Measurements from ENCODE around the gene CDCA5.

Gene CDCA5

DNA sequence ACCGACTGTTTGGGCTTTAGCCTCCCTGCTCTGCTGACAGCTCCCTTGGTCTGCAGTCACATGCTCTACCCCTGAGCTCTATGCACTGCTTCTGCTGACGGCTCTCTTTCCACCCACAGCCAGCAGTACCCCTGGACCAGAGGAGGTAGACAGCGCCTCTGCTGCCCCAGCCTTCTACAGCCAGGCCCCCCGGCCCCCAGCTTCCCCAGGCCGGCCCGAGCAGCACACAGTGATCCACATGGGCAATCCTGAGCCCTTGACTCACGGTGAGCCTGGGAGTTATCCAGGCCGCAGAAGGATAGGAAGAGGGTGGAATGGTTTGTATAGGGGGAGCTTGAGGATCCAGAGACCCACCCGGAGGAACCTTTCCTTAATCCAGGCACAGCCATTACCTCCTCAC, 3.0 kb upstream of the CDCA5 start:
- FAIRE-seq (no peak), DNase-seq (ENCODE audit: insufficient read length, low spot score) (no peak)
- TF ChIP-seq, protein P1, sequence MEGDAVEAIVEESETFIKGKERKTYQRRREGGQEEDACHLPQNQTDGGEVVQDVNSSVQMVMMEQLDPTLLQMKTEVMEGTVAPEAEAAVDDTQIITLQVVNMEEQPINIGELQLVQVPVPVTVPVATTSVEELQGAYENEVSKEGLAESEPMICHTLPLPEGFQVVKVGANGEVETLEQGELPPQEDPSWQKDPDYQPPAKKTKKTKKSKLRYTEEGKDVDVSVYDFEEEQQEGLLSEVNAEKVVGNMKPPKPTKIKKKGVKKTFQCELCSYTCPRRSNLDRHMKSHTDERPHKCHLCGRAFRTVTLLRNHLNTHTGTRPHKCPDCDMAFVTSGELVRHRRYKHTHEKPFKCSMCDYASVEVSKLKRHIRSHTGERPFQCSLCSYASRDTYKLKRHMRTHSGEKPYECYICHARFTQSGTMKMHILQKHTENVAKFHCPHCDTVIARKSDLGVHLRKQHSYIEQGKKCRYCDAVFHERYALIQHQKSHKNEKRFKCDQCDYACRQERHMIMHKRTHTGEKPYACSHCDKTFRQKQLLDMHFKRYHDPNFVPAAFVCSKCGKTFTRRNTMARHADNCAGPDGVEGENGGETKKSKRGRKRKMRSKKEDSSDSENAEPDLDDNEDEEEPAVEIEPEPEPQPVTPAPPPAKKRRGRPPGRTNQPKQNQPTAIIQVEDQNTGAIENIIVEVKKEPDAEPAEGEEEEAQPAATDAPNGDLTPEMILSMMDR (IDR thresholded peaks at IDR 0.05; ENCODE audit: insufficient read depth, missing control alignments): no peak

DNA sequence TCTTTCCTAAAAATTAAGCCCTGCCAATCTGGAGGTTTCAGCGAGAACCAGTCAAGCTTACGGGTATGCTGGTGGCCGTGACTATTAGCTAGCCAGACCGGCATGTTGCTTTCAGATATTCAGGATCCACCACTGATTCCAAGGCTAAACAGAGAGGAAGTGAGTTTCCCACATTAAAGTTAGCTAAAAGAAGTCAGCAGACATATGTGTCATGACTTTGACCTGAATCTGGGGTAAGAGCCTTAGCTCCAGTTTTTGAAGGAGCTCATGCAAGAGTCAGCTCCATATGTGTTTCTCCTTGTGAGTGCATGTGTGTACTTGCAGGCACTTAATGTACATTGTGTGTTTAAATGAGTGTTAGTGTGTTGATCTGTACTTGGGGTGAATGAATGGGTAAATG, 1.6 kb upstream of the CDCA5 start:
- TF ChIP-seq, protein P1 (IDR thresholded peaks at IDR 0.05; ENCODE audit: insufficient read depth, missing control alignments): no peak
- FAIRE-seq: no peak
- no peak for DNase-seq (ENCODE audit: insufficient read length, low spot score)

DNA sequence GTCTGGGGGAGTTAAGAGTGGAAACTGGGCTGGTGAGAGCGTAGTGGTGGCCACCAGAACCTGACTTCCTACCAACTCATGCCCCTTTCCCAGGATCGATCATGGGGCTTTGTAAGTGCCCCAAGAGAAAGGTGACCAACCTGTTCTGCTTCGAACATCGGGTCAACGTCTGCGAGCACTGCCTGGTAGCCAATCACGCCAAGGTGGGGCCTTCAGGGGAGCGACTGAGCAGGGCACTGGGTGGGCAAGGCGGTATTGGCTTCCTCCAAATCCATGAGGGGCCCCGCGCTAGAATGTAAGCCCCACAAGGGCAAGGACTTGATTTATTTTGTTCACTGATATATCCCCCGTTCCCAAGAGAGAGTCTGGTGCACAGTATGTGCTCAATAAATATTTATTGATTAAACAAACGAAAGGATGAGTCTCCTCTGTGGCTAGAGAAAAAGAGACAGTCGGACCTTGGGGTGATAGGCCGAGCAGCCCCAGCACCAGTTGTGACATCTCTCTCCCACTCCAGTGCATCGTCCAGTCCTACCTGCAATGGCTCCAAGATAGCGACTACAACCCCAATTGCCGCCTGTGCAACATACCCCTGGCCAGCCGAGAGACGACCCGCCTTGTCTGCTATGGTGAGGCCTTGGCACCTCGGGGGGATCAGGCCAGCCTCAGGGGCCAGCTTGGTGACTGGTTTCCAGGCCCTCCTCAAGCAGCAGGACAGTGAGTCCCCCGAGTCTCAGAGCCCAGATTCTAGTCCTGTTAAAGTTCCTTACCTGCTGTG, 947 bp upstream of the CDCA5 start:
- FAIRE-seq (no peak), DNase-seq (ENCODE audit: insufficient read length, low spot score) (no peak)
- TF ChIP-seq, protein P1 (IDR thresholded peaks at IDR 0.05; ENCODE audit: insufficient read depth, missing control alignments): no peak

DNA sequence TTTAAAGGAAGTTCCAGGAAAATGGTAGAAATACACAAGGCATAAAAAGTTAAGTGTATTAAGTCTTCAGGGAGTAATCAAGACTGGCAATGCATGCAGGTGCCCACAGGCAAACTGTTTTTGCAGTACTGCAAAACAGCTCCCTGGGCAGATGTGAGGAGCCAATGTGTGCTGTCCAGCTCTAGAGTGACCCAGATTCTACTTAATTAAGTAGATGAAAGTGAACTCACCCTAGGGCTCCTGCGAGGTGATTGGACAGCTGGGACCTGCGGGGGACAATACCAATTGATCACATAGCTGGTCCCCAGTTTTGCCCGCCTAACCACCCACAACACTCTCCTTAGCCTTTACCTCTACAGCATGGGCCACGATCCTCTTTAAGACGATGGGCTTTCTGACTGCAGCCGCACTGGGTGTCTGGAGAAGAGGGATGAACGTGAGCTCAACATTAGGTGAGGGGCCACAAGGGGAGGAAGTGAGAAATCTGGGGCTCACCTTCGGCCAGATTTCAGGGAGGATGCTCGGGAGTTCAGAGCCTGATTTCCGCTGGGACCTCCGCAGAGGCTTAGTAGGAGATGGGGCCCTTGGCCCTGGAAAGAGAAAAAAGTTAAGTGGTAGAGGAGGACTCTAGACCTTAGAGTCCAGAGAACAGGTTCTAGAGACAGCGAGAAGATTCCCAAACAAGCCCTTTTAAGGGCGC, 556 bp downstream of the CDCA5 start:
- FAIRE-seq (no peak), DNase-seq (ENCODE audit: insufficient read length, low spot score) (no peak)
- TF ChIP-seq, protein P1 (IDR thresholded peaks at IDR 0.05; ENCODE audit: insufficient read depth, missing control alignments): no peak

DNA sequence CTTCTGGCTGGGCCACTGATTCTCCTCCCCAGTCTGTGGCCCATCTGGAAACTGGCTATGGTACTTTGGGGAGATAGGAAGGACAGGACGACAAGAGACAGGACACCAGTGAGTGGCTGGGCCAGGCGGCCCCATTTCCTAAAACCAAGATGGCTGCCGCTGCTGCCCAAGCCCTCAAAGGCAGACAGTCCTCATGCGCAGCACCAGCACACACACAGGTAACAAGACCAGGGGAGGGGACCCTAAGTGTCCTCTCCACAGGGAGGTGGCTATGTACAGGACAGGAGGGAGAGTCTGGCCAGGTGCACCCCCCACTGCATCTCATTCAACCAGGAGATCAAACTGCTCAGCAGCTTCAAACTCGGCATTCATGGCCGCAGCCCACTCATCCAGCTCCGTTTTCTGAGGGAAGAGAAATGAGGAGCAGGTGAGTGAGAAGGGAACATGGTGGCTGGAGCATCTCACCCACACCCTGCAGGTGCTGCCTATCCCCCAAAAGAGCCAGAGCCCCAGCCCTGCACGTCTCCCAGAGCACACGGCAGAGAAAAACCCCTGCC, 5.0 kb downstream of the CDCA5 start:
- TF ChIP-seq, protein P1 (IDR thresholded peaks at IDR 0.05; ENCODE audit: insufficient read depth, missing control alignments): no peak
- FAIRE-seq: no peak

DNA sequence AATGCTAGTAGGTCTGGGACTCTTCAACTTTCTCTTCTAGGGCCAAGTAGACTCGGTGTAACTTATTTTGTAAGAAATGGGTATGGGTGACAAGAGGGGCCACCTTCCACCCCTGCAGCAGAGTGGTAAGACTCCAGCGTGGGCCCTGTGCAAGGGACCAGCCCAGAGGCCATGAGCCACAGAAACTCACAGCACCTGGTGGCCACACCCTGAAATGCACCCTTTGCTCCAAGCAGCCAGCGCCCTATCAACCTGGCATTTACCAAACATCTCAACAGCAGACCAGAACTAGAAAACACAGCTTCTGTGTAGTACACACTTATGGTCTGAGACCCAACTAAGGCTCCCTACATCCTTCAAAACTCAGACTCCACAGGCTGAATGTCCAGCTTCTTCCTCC, 5.7 kb downstream of the CDCA5 start:
- DNase-seq (ENCODE audit: insufficient read length, low spot score): peak; percentile 54
- FAIRE-seq: no peak

More for the DNA sequence above, 5.0 kb downstream of the CDCA5 start:
- DNase-seq (ENCODE audit: insufficient read length, low spot score): no peak

More for the DNA sequence above, 5.7 kb downstream of the CDCA5 start:
- TF ChIP-seq, protein P1 (IDR thresholded peaks at IDR 0.05; ENCODE audit: insufficient read depth, missing control alignments): peak; percentile 43
